Keratinocyte (primary cell): Measurements from ENCODE around the gene DENND1A.

Experiments
- EZH2 ChIP-seq: IDR thresholded peaks from one replicate; pipeline ENCODE4 v1.6.1; 2012; ENCODE audit warnings: inconsistent platforms, mild to moderate bottlenecking, low read length, moderate library complexity
- TF ChIP-seq, protein P1 (sequence below), 3 experiments: IDR thresholded peaks in 1 of 3; conservative IDR thresholded peaks in 1 of 3; optimal IDR thresholded peaks in 1 of 3; 2 replicates in 2 of 3; 3 replicates in 1 of 3; pipeline versions ENCODE3 to v1.5.1; 2011; ENCODE audit warnings: low read length in 3 of 3, mild to moderate bottlenecking in 3 of 3, moderate library complexity in 2 of 3, control low read depth in 1 of 3, inconsistent platforms in 1 of 3; ENCODE audit not compliant: insufficient read depth in 2 of 3; ENCODE audit errors: extremely low read depth in 1 of 3

DNA sequence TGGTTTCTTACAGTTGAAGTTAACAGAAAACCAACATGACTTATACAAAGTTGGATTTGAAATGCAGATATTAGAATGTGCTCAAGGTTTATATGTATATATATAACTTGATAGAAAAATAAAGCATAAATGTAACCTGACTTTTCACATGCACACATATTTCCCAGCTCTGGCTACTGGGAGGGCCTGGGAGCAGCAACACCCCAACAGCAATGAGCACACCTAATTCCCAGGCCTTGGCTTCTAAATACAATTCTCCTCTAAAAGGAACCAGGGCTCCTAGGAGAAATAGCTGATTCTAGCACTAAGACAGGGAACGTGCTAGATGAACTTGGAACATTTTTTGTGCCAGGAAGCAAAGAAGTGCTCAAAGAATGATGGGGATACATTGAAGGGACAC, 42.1 kb downstream of the DENND1A start:
- no peak for TF ChIP-seq EZH2
- TF ChIP-seq, protein P1, sequence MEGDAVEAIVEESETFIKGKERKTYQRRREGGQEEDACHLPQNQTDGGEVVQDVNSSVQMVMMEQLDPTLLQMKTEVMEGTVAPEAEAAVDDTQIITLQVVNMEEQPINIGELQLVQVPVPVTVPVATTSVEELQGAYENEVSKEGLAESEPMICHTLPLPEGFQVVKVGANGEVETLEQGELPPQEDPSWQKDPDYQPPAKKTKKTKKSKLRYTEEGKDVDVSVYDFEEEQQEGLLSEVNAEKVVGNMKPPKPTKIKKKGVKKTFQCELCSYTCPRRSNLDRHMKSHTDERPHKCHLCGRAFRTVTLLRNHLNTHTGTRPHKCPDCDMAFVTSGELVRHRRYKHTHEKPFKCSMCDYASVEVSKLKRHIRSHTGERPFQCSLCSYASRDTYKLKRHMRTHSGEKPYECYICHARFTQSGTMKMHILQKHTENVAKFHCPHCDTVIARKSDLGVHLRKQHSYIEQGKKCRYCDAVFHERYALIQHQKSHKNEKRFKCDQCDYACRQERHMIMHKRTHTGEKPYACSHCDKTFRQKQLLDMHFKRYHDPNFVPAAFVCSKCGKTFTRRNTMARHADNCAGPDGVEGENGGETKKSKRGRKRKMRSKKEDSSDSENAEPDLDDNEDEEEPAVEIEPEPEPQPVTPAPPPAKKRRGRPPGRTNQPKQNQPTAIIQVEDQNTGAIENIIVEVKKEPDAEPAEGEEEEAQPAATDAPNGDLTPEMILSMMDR (optimal IDR thresholded peaks at IDR 0.05 in 1 of 3, IDR thresholded peaks at IDR 0.05 in 1 of 3, conservative IDR thresholded peaks at IDR 0.05 in 1 of 3; ENCODE audit: extremely low read depth in 1 of 3, insufficient read depth in 2 of 3, low read length in 3 of 3), result no peak
